IPS-11a (cell line): ENCODE measurements around the gene CCDC188.
"Not testable (repeated sequence)": the region's sequence is repeated elsewhere in the genome, so short reads cannot be mapped to it uniquely, and the experiment has no call there.

Source experiments
- H3K4me3 ChIP-seq: one replicate; pipeline ENCODE4 v1.5.1; 2013; ENCODE audit warnings: low read depth, low read length, control low read depth

CCDC188 gene

GRCh38 chr22:20171288-20172140 lies 20.7 kb upstream of the CCDC188 start:
- no peak overlapping the region for H3K4me3 ChIP-seq

GRCh38 chr22:20170170-20170569 lies 19.3 kb upstream of the CCDC188 start:
- H3K4me3 ChIP-seq, result no peak overlapping the region

GRCh38 chr22:20169253-20169822 lies 18.5 kb upstream of the CCDC188 start:
- no peak overlapping the region for H3K4me3 ChIP-seq

- H3K4me3 ChIP-seq, result no peak overlapping the region
Measured at GRCh38 chr22:20167643-20168322, 16.9 kb upstream of the CCDC188 start.

GRCh38 chr22:20166703-20167102 lies 15.8 kb upstream of the CCDC188 start:
- H3K4me3 ChIP-seq, result no peak overlapping the region

DNA sequence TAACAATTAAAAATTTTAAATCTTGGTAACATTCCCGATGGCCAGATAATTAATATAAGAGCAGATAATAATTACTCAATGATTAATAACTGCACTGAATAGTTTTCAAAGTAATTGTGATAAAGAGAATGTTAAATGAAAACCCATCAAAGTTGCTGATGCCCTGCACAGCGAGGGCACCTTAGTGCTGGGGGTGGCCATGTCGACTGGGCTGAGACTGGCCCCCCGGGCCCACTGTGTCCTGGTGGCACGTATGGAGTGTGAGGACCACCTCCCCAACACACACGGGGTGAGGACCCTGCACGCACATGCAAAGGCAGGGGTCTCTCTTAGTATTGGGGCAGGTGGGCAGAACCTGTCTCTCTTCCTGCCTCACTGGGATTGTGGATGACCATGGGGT lies 15.1 kb upstream of the CCDC188 start:
- no peak overlapping the region for H3K4me3 ChIP-seq

DNA sequence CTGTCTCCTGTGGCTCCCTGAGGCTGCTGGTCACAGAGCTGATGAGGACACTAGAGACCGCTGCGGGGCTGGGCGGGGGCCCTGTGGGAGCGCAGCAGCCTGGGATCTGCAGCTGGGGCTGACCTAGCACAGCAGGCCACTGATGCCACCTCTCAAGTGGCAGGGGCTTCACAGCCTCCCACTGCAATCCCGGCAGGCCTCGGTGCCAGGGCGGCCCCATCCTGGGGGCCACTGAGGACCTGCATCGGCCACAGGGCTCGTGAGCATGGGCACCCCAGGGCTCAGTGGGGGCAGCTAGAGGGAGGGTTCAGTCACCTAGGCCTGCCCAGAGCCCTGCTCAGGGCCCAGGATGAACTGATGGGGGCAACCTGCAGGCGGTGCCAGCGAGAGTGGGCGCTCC lies 14.6 kb upstream of the CCDC188 start:
- H3K4me3 ChIP-seq, result no peak overlapping the region

- no peak overlapping the region for H3K4me3 ChIP-seq
Measured at GRCh38 chr22:20164863-20165262, 14.0 kb upstream of the CCDC188 start.

- H3K4me3 ChIP-seq, result no peak overlapping the region
Measured at GRCh38 chr22:20160041-20160440, 9.2 kb upstream of the CCDC188 start.

GRCh38 chr22:20159531-20159930 lies 8.7 kb upstream of the CCDC188 start:
- H3K4me3 ChIP-seq, result not testable (repeated sequence)

GRCh38 chr22:20159076-20159475 lies 8.2 kb upstream of the CCDC188 start:
- H3K4me3 ChIP-seq, result no peak overlapping the region

DNA sequence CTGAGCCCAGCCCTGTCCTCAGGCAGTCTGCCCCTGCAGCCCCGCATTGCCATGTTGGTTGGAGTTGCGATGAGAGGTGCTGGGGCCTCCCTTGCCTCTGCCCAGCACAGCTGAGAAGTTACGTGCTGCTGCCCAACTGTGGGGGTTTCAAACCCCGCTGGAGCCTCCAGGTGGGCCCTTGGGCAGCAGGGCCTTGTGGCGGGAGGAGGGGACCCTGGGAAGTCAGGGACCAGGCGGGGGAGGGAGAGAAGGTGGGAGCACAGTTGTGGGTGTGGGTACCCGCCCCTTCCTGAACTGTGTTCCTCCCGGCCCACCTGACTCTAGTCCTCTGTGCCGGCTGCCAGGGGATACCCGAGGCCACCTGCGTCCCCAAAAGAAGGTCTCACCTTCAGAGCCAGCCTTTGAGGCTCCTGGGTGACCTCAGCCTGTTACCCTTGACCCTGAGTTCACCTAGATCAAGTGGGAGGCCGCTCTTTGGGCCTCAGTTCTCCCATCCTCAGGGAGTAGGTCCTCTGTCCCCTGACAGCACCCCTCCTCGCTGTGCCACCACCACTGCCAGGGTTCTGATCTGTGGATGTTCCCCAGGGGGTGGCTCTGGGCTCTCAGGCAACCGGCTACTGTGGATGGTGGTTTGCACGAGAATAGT lies 7.7 kb upstream of the CCDC188 start:
- H3K4me3 ChIP-seq, result no peak overlapping the region

- H3K4me3 ChIP-seq, result no peak overlapping the region
Measured at GRCh38 chr22:20157430-20158183, 6.8 kb upstream of the CCDC188 start.

GRCh38 chr22:20156611-20157429 lies 6.0 kb upstream of the CCDC188 start:
- no peak overlapping the region for H3K4me3 ChIP-seq

DNA sequence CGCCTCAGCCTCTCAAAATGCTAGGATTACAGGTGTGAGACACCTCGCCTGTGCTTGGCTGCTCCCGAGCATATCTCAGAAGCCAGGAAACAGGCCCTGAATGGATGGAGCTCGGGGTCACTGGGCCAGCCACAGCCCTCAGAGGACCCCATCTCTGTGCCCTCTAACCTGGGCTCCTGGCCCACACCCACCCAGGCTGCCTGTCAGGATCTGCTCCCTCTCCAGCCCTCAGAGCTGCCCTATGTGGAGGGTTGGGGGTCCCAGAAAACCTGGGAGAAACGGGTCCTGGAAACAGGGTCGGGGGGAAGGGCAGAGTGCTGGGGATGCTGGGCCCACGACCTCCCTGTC lies 5.2 kb upstream of the CCDC188 start:
- H3K4me3 ChIP-seq, result no peak overlapping the region

- H3K4me3 ChIP-seq, result no peak overlapping the region
Measured at GRCh38 chr22:20155330-20156041, 4.6 kb upstream of the CCDC188 start.

GRCh38 chr22:20154602-20155187 lies 3.8 kb upstream of the CCDC188 start:
- no peak overlapping the region for H3K4me3 ChIP-seq

DNA sequence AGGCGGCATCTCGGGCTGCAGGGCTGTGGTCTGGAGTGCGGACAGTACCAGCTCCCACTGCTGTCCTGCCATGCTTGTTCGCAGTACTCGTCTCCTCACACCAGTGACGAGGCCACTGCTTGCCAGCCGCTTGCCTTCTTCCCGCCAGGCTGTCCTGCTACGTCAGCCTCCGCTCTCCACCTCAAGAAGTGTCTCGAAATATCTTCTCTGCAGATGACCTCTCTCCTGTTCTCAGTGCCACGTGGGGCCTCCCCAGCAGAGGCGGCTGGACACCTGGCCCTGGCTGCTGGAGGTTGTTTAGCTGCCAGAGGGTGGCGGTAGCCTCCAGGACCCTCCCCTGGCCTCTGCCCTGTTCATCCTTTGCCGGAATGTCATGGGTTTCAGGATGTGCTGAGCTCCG lies 3.1 kb upstream of the CCDC188 start:
- H3K4me3 ChIP-seq, result no peak overlapping the region

GRCh38 chr22:20152464-20152890 lies 1.6 kb upstream of the CCDC188 start:
- no peak overlapping the region for H3K4me3 ChIP-seq
